Measurements from ENCODE around the gene MEIOSIN.

The MEIOSIN gene

GRCh38 chr19:45691516-45692186 lies 41.6 kb upstream of the MEIOSIN start, which contains the start of gene SNRPD2 (continued):
- TF ChIP-seq KLF8 (tag by site-specific recombination; IDR thresholded peaks at IDR 0.05): peak; percentile 70; the same call in 1 of the 2 replicates
- TF ChIP-seq ZNF394 (tag by site-specific recombination; IDR thresholded peaks at IDR 0.05; ENCODE audit: borderline replicate concordance): no peak
- TF ChIP-seq ZNF571 (tag by site-specific recombination; IDR thresholded peaks at IDR 0.05): no peak
- TF ChIP-seq ZNF391 (tag by site-specific recombination; IDR thresholded peaks at IDR 0.05; ENCODE audit: borderline replicate concordance, low read depth): peak; percentile 91; the same call in 1 of the 2 replicates
- no peak for TF ChIP-seq ZNF639 (tag by site-specific recombination; IDR thresholded peaks at IDR 0.05)
- TF ChIP-seq ZBTB1 (tag by site-specific recombination; IDR thresholded peaks at IDR 0.05): no peak
- TF ChIP-seq, protein P1, sequence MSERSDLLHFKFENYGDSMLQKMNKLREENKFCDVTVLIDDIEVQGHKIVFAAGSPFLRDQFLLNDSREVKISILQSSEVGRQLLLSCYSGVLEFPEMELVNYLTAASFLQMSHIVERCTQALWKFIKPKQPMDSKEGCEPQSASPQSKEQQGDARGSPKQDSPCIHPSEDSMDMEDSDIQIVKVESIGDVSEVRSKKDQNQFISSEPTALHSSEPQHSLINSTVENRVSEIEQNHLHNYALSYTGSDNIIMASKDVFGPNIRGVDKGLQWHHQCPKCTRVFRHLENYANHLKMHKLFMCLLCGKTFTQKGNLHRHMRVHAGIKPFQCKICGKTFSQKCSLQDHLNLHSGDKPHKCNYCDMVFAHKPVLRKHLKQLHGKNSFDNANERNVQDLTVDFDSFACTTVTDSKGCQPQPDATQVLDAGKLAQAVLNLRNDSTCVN (tag by site-specific recombination; optimal IDR thresholded peaks at IDR 0.05): peak; percentile 27
- no peak for TF ChIP-seq ZNF112 (tag by site-specific recombination; IDR thresholded peaks at IDR 0.05)
- peak; percentile 58; the same call in 1 of the 2 replicates for TF ChIP-seq WT1 (tag by site-specific recombination; IDR thresholded peaks at IDR 0.05)
- no peak for TF ChIP-seq ZNF549 (tag by site-specific recombination; IDR thresholded peaks at IDR 0.05)
- TF ChIP-seq ZFP41 (tag by site-specific recombination; IDR thresholded peaks at IDR 0.05; ENCODE audit: borderline replicate concordance): no peak
- TF ChIP-seq ZNF292 (tag by site-specific recombination; IDR thresholded peaks at IDR 0.05; ENCODE audit: borderline replicate concordance, low read depth): no peak
- no peak for TF ChIP-seq PRDM10 (tag by site-specific recombination; IDR thresholded peaks at IDR 0.05)
- TF ChIP-seq GFI1B (tag by site-specific recombination; IDR thresholded peaks at IDR 0.05): no peak
- TF ChIP-seq SP7 (tag by site-specific recombination; IDR thresholded peaks at IDR 0.05): peak; percentile 71
- no peak for TF ChIP-seq ZBTB7A (tag by site-specific recombination; IDR thresholded peaks at IDR 0.05; ENCODE audit: low read depth)
- peak; percentile 77; the same call in 1 of the 2 replicates for TF ChIP-seq KLF17 (tag by site-specific recombination; IDR thresholded peaks at IDR 0.05)
- peak; percentile 80 for TF ChIP-seq KLF16 (tag by site-specific recombination; IDR thresholded peaks at IDR 0.05)
